Prostate gland (tissue), 2 donors: ENCODE measurements around the gene CLGN.
A peak's percentile ranks its signal among the peaks of the same experiment; 100 is the strongest.

Source experiments
- POLR2A ChIP-seq: fragments of 450-650 bp; IDR thresholded peaks from one replicate; pipeline ENCODE4 v1.6.1; 2016; ENCODE audit warnings: antibody characterized with exemption, mild to moderate bottlenecking
- TF ChIP-seq, protein P1 (sequence below), 4 experiments: fragments of 200-600 bp in 2 of 4; fragments of 450-650 bp in 2 of 4; sonication (generic) in 2 of 4; IDR thresholded peaks; 1 replicate in 3 of 4; 2 replicates in 1 of 4; pipeline ENCODE4 v1.5.1; 2016 to 2019; ENCODE audit warnings: antibody characterized with exemption in 4 of 4, mild to moderate bottlenecking in 2 of 4, moderate library complexity in 2 of 4

DNA sequence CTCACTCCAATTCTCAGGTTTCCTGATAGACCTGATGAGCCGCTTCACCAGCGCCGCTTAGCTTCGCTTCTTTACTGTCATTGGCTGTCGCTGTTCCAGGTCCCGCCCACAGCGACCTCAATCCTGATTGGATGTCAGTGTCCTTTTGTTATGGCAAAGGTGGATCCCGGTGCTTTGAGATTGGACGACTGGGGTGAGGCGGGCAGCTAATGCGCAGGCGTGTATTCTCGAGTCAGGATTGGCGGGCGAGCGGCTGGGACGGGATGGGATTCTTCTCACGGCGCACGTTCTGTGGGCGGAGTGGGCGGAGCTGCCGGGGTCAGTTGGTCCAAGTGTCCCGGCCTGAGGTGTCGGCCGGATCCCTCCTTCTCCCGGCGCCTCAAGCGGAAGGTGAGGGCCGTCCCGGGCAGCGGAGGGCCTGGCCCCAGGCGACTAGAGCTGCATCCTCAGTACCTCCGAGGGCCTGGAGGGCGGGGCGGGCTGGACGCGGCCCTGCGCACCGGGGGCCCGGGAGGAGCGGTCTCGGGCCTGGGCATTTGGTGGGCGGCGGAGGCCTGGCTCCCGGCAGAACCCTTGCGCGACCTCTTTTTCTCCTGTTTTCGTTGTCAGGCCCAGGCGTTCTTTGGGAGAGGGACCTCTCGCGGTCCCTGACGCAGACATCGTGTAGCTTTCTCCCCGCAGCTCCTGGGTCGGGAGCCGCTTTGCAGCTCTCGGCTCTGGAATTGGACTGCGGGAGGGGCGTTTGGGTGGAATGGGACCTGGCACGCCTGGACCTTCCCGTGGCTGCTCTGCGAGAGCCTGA lies 53.9 kb downstream of the CLGN start, which contains the start of gene SCOC:
- TF ChIP-seq, protein P1, sequence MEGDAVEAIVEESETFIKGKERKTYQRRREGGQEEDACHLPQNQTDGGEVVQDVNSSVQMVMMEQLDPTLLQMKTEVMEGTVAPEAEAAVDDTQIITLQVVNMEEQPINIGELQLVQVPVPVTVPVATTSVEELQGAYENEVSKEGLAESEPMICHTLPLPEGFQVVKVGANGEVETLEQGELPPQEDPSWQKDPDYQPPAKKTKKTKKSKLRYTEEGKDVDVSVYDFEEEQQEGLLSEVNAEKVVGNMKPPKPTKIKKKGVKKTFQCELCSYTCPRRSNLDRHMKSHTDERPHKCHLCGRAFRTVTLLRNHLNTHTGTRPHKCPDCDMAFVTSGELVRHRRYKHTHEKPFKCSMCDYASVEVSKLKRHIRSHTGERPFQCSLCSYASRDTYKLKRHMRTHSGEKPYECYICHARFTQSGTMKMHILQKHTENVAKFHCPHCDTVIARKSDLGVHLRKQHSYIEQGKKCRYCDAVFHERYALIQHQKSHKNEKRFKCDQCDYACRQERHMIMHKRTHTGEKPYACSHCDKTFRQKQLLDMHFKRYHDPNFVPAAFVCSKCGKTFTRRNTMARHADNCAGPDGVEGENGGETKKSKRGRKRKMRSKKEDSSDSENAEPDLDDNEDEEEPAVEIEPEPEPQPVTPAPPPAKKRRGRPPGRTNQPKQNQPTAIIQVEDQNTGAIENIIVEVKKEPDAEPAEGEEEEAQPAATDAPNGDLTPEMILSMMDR (IDR thresholded peaks at IDR 0.05): no peak
- peak; percentile 53 for TF ChIP-seq POLR2A
